Activated CD4-positive, alpha-beta T cell treated with anti-CD3 and anti-CD28 coated beads for 48 hours (primary cell): ENCODE data around the gene REEP6.
"Not testable (repeated sequence)": the region's sequence is repeated elsewhere in the genome, so short reads cannot be mapped to it uniquely, and the experiment has no call there.

ENCODE experiments used
- DNase-seq: peaks from one replicate; pipeline ENCODE4 v3.0.0-alpha.2; 2020

The REEP6 gene

DNA sequence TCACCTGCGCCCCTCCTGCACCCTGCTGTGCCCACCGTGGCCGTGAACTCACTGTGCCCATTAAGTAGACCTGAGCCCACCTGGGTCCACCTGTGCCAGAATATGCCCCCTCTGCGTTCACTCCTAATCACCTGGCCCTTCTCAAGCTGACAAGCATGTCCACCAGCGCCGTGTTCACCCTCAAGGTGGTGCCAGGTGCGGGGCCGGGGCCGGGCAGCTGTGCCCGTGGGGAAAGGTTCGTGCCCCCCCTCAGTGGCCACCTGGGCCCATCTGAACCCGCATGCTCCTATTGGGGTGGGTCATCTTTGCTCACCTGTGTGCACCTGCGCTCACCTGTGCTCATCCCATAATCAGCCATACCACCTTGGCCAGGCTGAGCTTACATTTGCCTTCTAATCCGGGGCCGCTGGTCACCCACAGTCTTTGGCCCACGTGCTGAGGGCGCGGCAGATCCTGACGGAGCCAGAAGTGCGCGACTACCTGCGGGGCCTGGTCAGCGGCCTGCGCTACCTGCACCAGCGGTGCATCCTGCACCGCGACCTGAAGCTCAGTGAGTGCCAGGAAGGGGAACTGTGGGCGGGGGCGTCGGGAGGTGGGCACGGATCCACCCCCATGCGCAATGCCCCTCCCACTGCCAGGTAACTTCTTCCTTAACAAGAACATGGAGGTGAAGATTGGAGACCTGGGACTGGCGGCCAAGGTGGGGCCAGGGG lies 35.2 kb downstream of the REEP6 start:
- no peak for DNase-seq

DNA sequence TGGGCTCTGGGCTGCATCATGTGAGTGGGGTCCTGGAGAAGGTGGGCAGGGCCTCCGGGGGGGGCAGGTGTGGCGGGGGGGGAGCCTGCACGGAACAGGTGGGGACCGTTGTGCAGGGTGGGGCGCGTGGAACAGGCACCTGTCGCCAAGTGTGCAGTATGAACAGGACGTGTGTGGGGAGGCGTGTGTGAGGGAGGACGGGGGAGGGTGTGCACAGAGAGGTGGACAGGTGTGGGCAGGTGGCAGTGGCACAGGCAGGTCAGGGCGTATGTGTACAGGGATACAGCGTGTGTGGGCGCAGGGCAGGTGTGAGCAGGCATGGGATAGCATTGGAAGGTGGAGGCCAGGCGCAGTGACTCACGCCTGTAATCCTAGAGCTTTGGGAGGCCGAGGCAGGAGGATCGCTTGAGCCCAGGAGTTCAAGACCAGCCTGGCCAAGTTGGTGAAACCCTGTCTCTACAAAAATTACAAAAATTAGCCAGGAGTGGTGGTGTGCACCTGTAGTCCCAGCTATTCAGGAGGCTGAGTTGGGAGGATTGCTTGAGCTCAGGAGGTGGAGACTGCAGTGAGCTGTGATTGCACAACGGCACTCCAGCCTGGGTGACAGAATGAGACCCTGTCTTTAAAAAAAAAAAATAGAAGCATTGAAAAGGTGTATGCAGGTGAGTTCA lies 36.1 kb downstream of the REEP6 start:
- DNase-seq = no peak

DNA sequence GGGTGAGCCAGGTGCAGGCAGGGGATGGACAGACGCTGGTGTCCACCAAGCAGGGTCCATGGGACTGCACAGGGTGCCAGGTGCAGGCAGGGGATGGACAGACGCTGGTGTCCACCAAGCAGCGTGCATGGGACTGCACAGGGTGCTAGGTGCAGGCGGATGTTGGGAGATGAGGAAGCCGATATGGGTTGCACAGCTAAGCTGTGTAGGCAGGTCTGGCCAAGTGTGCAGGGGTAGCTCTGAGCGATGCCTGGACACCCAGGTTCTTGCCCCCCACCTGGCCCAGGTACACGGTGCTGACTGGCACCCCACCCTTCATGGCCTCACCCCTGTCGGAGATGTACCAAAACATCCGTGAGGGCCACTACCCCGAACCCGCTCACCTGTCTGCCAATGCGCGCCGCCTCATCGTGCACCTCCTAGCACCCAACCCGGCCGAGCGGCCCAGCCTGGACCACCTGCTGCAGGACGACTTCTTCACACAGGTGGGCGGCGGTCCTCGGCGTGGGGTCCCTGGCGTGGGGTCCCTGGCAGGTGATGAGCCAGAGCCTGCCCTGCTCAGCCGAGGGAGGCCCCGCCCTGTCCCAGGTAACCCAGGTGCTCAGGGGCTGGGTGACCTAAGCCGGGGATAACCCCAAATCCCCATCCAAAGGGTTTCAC lies 36.8 kb downstream of the REEP6 start:
- DNase-seq = no peak

DNA sequence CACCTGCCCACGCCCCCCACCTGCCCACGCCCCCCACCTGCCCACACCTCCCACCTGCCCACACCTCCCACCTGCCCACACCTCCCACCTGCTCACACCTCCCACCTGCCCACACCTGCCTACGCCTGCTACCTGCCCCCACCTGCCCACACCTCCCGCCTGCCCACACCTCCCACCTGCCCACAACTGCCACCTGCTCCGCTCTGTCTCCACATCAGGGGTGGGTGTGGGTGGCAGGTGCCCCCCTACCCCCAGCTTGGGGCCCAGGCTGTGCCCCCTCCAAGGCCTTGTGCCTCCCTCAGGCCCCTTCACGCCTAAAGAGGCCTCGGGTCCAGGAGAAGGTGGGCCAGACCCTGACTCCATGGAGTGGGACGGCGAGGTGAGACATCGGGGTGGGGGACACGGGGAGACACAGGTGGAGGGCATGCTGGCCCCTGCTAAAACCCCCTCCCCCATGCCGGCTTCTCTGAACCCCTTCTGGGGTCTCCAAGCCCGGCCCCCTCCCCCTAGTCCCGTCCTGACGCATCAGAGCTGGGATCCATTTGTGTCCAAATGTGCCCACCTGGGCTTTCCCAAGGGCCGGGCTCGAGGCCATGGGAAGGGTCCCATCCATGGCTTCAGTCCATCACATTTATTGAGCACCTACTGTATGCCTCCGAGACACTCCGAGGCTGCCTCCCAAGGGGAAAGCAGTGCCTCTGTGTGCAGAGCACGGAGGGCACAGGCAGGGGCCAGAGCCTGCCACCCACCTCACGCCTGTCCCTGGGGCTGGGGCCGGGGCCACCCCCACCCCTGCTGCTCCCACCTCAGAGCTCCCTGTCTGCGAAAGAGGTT lies 37.8 kb downstream of the REEP6 start:
- DNase-seq = no peak

DNA sequence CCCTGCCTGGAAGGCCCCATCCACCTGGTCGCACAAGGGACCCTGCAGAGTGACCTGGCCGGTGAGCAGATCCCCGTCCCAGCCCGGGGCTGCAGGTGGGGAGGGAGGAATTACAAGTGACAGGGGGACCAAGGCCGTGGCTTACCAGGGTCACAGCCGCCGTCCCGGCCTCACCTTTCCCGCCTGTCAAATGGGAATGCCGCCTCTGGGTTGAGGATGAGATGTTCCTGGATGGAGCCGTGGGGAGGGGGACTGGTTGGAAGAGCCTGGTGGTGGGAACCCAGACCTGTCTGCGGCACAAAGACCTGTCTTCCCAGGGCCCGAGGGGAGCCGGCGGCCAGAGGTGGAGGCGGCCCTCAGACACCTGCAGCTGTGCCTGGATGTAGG lies 38.4 kb downstream of the REEP6 start:
- DNase-seq = no peak

DNA sequence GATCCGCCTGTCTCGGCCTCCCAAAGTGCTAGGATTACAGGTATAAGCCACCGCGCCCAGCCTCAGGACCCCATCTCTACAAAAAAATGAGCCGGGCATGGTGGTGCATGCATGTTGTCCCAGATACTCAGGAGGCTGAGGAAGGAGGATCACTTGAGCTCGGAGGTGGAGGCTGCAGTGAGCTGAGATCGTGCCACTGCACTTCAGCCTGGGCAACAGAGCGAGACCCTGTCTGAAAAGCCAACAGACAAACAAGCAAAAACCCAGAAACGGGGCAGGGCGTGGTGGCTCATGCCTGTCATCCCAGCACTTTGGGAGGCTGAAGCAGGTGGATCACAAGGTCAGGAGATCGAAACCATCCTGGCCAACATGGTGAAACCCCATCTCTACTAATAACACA lies 39.9 kb downstream of the REEP6 start:
- DNase-seq = not testable (repeated sequence)

DNA sequence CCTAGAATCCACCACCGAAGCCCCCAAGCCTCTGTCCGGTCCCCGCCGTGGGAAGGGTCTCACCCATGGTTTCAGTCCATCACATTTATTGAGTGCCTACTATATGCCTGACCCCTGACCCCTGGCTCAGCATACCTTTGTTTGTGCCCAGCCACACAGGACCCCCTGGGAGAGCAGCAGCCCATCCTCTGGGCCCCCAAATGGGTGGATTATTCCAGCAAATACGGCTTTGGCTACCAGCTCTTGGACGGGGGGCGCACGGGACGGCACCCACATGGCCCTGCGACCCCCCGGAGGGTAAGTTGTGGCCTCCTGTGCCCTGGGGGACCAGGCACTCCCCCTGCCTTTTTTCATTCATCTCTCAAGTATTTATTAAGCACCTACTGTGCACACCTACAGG lies 40.6 kb downstream of the REEP6 start:
- DNase-seq = no peak

DNA sequence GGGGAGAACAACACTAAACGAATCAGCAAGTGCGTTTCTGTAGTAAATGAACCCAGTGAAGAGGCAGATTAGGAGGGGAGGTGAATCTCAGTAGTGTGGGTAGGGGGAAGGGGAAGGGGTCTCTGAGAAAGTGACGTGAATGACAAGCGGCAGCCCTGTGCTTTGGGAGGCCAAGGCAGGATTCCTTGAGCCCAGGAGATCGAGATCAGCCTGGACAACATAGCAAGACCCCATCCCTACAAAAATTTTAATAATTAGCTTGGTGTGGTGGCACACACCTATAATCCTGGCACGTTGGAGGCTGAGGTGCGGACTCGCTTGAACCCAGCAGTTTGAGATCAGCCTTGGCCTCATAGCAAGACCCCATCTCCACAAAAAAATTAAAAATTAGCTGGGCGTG lies 41.0 kb downstream of the REEP6 start:
- no peak for DNase-seq

DNA sequence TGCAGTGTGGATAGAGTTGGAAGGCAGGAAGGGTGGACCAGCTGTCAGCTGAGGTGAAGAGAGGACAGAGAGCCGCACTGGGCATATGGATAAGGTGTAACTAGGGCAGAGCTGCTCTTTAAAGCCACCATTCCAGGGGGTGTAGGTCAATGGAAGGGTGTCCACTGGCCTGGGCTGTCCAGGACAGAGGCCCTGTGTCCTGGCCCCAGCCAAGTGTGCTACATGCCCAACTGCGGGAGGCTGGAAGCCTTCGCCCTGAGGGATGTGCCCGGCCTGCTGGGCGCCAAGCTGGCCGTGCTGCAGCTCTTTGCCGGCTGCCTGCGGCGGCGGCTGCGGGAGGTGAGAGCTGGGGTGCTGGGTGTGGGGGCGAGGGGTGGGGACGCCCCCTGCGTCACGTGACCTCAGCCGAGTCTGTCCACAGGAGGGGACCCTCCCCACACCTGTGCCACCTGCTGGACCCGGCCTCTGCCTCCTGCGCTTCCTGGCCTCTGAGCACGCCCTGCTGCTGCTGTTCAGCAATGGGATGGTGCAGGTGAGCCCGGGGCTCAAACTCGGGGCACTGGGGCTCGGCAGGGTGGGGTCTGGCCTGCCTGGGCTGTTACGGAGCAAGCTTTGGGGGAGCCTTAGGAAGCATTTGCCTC lies 42.6 kb downstream of the REEP6 start:
- DNase-seq = no peak

DNA sequence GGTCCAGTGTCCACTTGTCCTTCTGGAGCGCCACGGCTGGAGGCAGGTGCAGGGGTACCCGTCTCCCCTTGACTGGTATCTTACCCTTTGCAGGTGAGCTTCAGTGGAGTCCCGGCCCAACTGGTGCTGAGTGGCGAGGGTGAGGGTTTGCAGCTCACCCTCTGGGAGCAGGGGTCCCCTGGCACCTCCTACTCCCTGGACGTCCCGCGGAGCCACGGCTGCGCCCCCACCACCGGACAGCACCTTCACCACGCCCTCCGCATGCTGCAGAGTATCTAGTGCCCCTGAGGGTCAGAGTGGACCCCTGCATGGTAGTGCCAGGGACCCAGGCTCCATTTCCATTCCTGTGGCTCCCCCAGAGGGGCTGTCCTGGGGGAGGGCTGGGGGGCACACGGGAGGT lies 44.0 kb downstream of the REEP6 start:
- no peak for DNase-seq

DNA sequence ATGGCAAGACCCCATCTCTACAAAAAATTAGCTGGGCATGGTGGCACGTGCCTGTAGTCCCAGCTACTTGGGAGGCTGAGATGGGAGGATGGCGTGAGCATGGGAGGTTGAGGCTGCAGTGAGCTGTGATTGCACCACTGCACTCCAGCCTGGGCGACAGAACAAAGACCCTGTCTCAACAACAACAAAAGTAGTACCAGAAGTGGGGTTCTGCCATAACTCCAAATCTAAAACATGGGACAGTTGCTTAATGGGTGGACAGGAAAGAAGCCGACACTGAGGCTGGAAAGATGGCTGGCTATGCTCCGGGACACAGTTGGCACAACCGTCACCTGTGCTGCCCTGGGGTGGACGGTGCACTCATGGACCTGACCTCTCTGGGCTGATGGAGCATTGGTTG lies 44.7 kb downstream of the REEP6 start:
- not testable (repeated sequence) for DNase-seq

DNA sequence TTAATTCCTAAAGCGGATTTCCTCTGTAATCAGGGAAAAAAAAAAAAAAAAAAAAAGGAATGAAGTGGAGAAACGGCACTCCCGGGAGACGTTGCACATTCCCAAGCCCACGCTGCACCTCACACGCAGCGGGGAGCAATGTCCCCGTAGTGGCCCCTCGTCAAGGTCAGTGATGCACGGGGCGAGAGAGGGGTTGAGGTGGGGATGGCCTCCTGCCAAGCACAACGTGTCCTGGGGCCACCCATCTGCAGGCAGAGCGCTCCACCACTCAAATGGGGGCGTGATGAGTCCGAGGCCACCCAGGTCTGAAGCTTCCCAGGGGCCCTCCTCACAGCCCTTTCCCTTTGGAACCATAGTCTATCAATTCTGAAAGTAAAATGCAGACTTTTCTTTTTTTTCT lies 48.0 kb downstream of the REEP6 start:
- DNase-seq = no peak

DNA sequence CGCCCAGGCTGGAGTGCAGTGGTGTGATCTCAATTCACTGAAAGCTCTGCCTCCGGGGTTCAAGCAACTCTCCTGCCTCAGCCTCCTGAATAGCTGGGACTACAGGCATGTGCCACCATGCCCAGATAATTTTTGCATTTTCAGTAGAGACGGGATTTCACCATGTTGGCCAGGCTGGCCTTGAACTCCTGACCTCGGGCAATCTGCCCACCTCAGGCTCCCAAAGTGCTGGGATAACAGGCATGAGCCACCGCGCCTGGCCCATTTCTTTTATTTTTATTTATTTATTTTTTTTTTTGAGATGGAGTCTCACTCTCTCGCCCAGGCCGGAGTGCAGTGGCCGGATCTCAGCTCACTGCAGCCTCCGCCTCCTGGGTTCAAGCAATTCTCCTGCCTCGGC lies 48.8 kb downstream of the REEP6 start:
- not testable (repeated sequence) for DNase-seq

DNA sequence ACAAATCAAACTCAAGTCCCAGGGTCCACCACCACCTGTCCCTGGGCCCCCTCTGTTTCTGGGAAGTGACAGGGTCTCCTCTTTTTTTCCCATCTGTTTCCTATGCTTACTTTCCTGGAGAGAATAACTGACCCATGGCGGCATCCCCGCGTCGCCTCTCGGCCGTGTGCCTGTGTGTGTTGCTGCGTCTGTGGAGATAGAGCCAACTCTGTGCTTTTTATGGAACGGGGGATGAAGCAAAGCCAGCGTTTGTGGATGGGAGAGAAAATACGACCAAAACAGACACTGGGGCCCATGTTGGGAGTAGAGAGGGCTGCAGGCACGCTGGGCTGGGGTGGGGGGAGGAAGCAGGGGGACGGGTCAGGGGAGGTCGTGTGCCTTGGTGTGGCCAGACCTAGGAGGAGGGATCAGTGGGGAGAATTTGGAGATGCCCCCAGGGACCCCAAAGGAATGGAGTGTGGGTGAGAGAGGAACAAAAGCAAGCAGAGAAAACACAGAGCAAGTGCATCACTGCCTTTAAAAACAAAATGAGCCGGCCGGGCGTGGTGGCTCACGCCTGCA lies 49.5 kb downstream of the REEP6 start:
- DNase-seq = no peak
